ENCODE data around the gene CKMT2. TPM values are rescaled to one million over a fixed set of nuclear protein-coding genes. Genes with fewer than 3 reads are reported as not detected.

The CKMT2 gene
- total and polyA plus RNA-seq, 2 of the 4 experiments (the other 2 are of a cell fraction): 0.21 to 0.36 TPM

GRCh38 chr5:81297531-81297930 lies 64.4 kb downstream of the CKMT2 start:
- no peak overlapping the region for H4K91ac ChIP-seq (ENCODE audit: insufficient read depth, low read depth, low read length)
- TF ChIP-seq POLR2A (IDR thresholded peaks at IDR 0.05; ENCODE audit: low read depth, low read length) (no peak), SMC3 (IDR thresholded peaks at IDR 0.05; ENCODE audit: low read depth, low read length) (no peak), BHLHE40 (IDR thresholded peaks at IDR 0.05; ENCODE audit: low read depth, low read length) (no peak), MAFK (IDR thresholded peaks at IDR 0.05; ENCODE audit: low read depth, low read length) (no peak), MAZ (IDR thresholded peaks at IDR 0.05; ENCODE audit: borderline replicate concordance, low read depth, low read length) (no peak), NFE2L2 (IDR thresholded peaks at IDR 0.05; ENCODE audit: low read depth, low read length) (no peak), RFX5 (IDR thresholded peaks at IDR 0.05; ENCODE audit: low read depth, low read length) (no peak), USF2 (IDR thresholded peaks at IDR 0.05; ENCODE audit: low read depth, low read length) (no peak), RCOR1 (IDR thresholded peaks at IDR 0.05; ENCODE audit: insufficient replicate concordance, low read length) (no peak), FOS (IDR thresholded peaks at IDR 0.05; ENCODE audit: low read depth, low read length) (no peak), CEBPB (IDR thresholded peaks at IDR 0.05; ENCODE audit: low read depth, low read length) (no peak), ELK1 (IDR thresholded peaks at IDR 0.05; ENCODE audit: borderline replicate concordance, low read depth, low read length) (no peak), RAD21 (IDR thresholded peaks at IDR 0.05; ENCODE audit: low read length) (no peak), CTCF (conservative IDR thresholded peaks at IDR 0.05; ENCODE audit: low read depth, low read length) (no peak), MXI1 (IDR thresholded peaks at IDR 0.05; ENCODE audit: borderline replicate concordance, low read depth, low read length) (no peak)
- intact Hi-C loops (cut with micrococcal nuclease) (loop anchor here (5.0 to 10.0 kb wide), 3 partner anchors 53 to 333 kb away; partner anchors contain the start of gene RASGRF2), in situ Hi-C loops (cut with MboI; ENCODE audit: low sequenced_read_pairs) (loop anchor here (10.0 kb wide), 1 partner anchor 613 kb away; no protein-coding TSS in a partner anchor), dilution Hi-C loops (cut with HindIII; ENCODE audit: low sequenced_read_pairs, unreplicated experiment) (no loop called here)
- no peaks in the 10 kb centered on the region for H4K20me1 ChIP-seq (ENCODE audit: insufficient read depth, low read length)
- H3K9me3 ChIP-seq (ENCODE audit: control insufficient read depth, insufficient read depth, low read length): no peaks in the 10 kb centered on the region
- no peak overlapping the region for H4K5ac ChIP-seq (ENCODE audit: low read depth, low read length)
- no peak overlapping the region for H2BK120ac ChIP-seq (ENCODE audit: low read depth, low read length)
- peaks cover 8 to 49% of the 10 kb centered on the region in 2 experiments for H3K79me1 ChIP-seq (ENCODE audit: low read depth in 1 of 2, low read length in 2 of 2)
- H3K27ac ChIP-seq (ENCODE audit: insufficient read depth, low read length): no peak overlapping the region
- peaks cover 3% of the 10 kb centered on the region; the same call in 1 of the 2 replicates for H3K9me1 ChIP-seq (ENCODE audit: insufficient read depth, low read length)
- no peak for ATAC-seq (ENCODE audit: low read depth)
- DNase-seq: no peak
- H2BK15ac ChIP-seq (ENCODE audit: low read depth, low read length): no peak overlapping the region
- no peak overlapping the region for H2AK9ac ChIP-seq (replicated peaks; ENCODE audit: low read depth, low read length, poor library complexity)
- peaks cover 4% of the 10 kb centered on the region for H3K4me1 ChIP-seq (ENCODE audit: control insufficient read depth, insufficient read depth, low read length)
- no TSS peak for BruUV-seq (replicated peaks)
- no peak overlapping the region for H3K4ac ChIP-seq (ENCODE audit: low read depth, low read length)
- H3K4me3 ChIP-seq (ENCODE audit: insufficient read depth, low read depth, low read length): no peak overlapping the region
- no peaks in the 10 kb centered on the region for H3K27me3 ChIP-seq (ENCODE audit: control insufficient read depth, insufficient read depth, low read length)
- no peak overlapping the region for H2AK5ac ChIP-seq (ENCODE audit: low read depth, low read length)
- H3K18ac ChIP-seq (ENCODE audit: low read depth, low read length): no peak overlapping the region
- H3K4me2 ChIP-seq (ENCODE audit: low read depth, low read length): no peak overlapping the region
- POLR2A ChIA-PET (ENCODE audit: unreplicated experiment): no interaction called here
- H2AFZ ChIP-seq (replicated peaks; ENCODE audit: low read length, poor library complexity): no peak overlapping the region
- CTCF ChIA-PET: interaction anchor here (0.6 kb wide), 1 partner anchor 928 kb away, joined by 4 read pairs; no protein-coding TSS in a partner anchor
- H2BK5ac ChIP-seq (ENCODE audit: low read depth, low read length, poor library complexity, severe bottlenecking): no peak overlapping the region
- H3K23ac ChIP-seq (ENCODE audit: low read depth, low read length): no peak overlapping the region
- no CpG with 5 or more reads among the region's 4 CpGs for WGBS, 2 experiments (ENCODE audit: extremely low coverage in 2 of 2, insufficient read length in 1 of 2)
- H3K9ac ChIP-seq (ENCODE audit: low read depth, low read length): no peak overlapping the region
- H3K56ac ChIP-seq (ENCODE audit: extremely low read depth, insufficient read depth, low read length): no peak overlapping the region
- H3K36me3 ChIP-seq (ENCODE audit: control insufficient read depth, insufficient read depth, low read length): no peaks in the 10 kb centered on the region
- H4K8ac ChIP-seq (ENCODE audit: low read depth in 2 of 2, low read length in 2 of 2): no peak overlapping the region
- H2BK20ac ChIP-seq (ENCODE audit: low read depth, low read length): no peak overlapping the region
- no peak overlapping the region for H3K14ac ChIP-seq (replicated peaks; ENCODE audit: low read depth, low read length)

Measured in IMR-90 (cell line).